WTC11 (cell line): ENCODE results near the gene ZBTB4.

Source experiments
- ATF1 ChIP-seq: sonication (generic); formaldehyde crosslinking; IDR thresholded peaks from 2 replicates; pipeline ENCODE4 v1.8.1; 2023; ENCODE audit warnings: mild to moderate bottlenecking, moderate library complexity, missing genetic modification reagents
- CTCF ChIP-seq: fragments of 200-600 bp; IDR thresholded peaks from 2 replicates; pipeline ENCODE4 v1.8.0; 2022; ENCODE audit warnings: antibody characterized with exemption
- ESRRA ChIP-seq: sonication (generic); formaldehyde crosslinking; IDR thresholded peaks from 2 replicates; pipeline ENCODE4 v1.8.1; 2022; ENCODE audit warnings: mild to moderate bottlenecking, missing genetic modification reagents, borderline replicate concordance
- GRHL2 ChIP-seq: fragments of 250-450 bp; sonication (Bioruptor Pico); IDR thresholded peaks from 2 replicates; pipeline ENCODE4 v1.8.0; 2022; ENCODE audit warnings: mild to moderate bottlenecking, moderate library complexity; ENCODE audit not compliant: insufficient replicate concordance, severe bottlenecking
- TCF7 ChIP-seq: sonication (generic); formaldehyde crosslinking; IDR thresholded peaks from 2 replicates; pipeline ENCODE4 v1.8.0; 2022; ENCODE audit warnings: mild to moderate bottlenecking, low read depth, missing genetic modification reagents, moderate library complexity
- TEAD4 ChIP-seq: sonication (generic); formaldehyde crosslinking; IDR thresholded peaks from 2 replicates; pipeline ENCODE4 v1.8.0; 2022; ENCODE audit warnings: mild to moderate bottlenecking, missing genetic modification reagents
- ZNF263 ChIP-seq: sonication (generic); formaldehyde crosslinking; IDR thresholded peaks from 2 replicates; pipeline ENCODE4 v1.8.1; 2022; ENCODE audit warnings: low read depth, mild to moderate bottlenecking, moderate library complexity, missing genetic modification reagents
- ZNF396 ChIP-seq: fragments of 250-450 bp; sonication (Bioruptor Pico); IDR thresholded peaks from 2 replicates; pipeline ENCODE4 v1.8.0; 2021; ENCODE audit warnings: mild to moderate bottlenecking, moderate library complexity, borderline replicate concordance
- TF ChIP-seq, protein P1 (sequence below): sonication (generic); formaldehyde crosslinking; conservative IDR thresholded peaks from 2 replicates; pipeline ENCODE4 v1.8.1; 2022; ENCODE audit warnings: mild to moderate bottlenecking, missing genetic modification reagents

- TF ChIP-seq CTCF (no peak), GRHL2 (CRISPR knock-in tag) (no peak), ZNF396 (no peak), ESRRA (CRISPR knock-in tag) (no peak), TCF7 (no peak), TEAD4 (CRISPR knock-in tag) (no peak), ATF1 (no peak), ZNF263 (no peak)
- TF ChIP-seq, protein P1, sequence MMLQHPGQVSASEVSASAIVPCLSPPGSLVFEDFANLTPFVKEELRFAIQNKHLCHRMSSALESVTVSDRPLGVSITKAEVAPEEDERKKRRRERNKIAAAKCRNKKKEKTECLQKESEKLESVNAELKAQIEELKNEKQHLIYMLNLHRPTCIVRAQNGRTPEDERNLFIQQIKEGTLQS (CRISPR knock-in tag), result no peak
These were observed 33.8 kb downstream of the ZBTB4 start for GRCh38 chr17:7445619-7445968.
